Gastrocnemius medialis (tissue), 4 donors: ENCODE results near the gene TOB1. TPM values are rescaled to one million over a fixed set of nuclear protein-coding genes. Genes with fewer than 3 reads are reported as not detected.

ENCODE experiments used
- ATAC-seq, 2 donors: fragments of 150-250 bp; one replicate each; pipeline ENCODE4 v1.9.1; 2016
- DNase-seq, 2 donors: peaks; one replicate each; pipeline ENCODE4 v3.0.0-alpha.2; 2019
- H3K27ac ChIP-seq, 4 donors: fragments of 200-600 bp; sonication (generic); 1 replicate in 1 of 4; 2 replicates in 3 of 4; pipeline ENCODE4 v1.5.1; 2016 to 2018; ENCODE audit warnings: mild to moderate bottlenecking in 2 of 4, moderate library complexity in 1 of 4
- H3K27me3 ChIP-seq, 3 donors: fragments of 200-600 bp; sonication (generic) in 2 of 3; 1 replicate in 1 of 3; 2 replicates in 2 of 3; pipeline versions ENCODE4 v1.5.1 to v1.6.0; 2016 to 2019; ENCODE audit warnings: mild to moderate bottlenecking in 1 of 3, moderate library complexity in 1 of 3
- H3K36me3 ChIP-seq, 2 donors: fragments of 200-600 bp; sonication (generic) in 1 of 2; one replicate each; pipeline ENCODE4 v1.5.1; 2017 to 2018
- H3K4me1 ChIP-seq, 2 donors: fragments of 200-600 bp; sonication (generic) in 1 of 2; one replicate each; pipeline ENCODE4 v1.5.1; 2016 to 2017; ENCODE audit warnings: mild to moderate bottlenecking in 2 of 2
- H3K4me3 ChIP-seq, 4 donors: fragments of 200-600 bp; sonication (generic) in 3 of 4; 1 replicate in 1 of 4; 2 replicates in 3 of 4; pipeline ENCODE4 v1.5.1; 2016 to 2019; ENCODE audit warnings: mild to moderate bottlenecking in 2 of 4
- H3K9me3 ChIP-seq, 3 donors: fragments of 200-600 bp; sonication (generic) in 2 of 3; 1 replicate in 1 of 3; 2 replicates in 2 of 3; pipeline ENCODE4 v1.5.1; 2016 to 2019
- POLR2A ChIP-seq, 2 donors: fragments of 450-650 bp; IDR thresholded peaks; one replicate each; pipeline ENCODE4 v1.6.1; 2017; ENCODE audit warnings: antibody characterized with exemption in 2 of 2, mild to moderate bottlenecking in 2 of 2, moderate library complexity in 2 of 2
- in situ Hi-C, 4 donors: fragments of 200-750 bp; cut with MboI; loops; one replicate each; pipeline versions ENCODE4 v1.15.0 to v1.8.0; 2017; ENCODE audit warnings: low sequenced_read_pairs in 4 of 4
- intact Hi-C: fragments of 100-400 bp; cut with DNase I; formaldehyde crosslinking; loops from one replicate; pipeline ENCODE4 v1.15.1; 2023; ENCODE audit warnings: low total_unique reads
- total RNA-seq, 4 donors: library from RNA; depleted of rRNA; stranded (reverse); fragments of >200 nt; gene quantifications; one replicate each; pipeline versions ENCODE4 v1.1.0 to v1.2.3, GENCODE V29; 2016
- TF ChIP-seq, protein P1 (sequence below), 5 experiments: fragments of 450-650 bp in 3 of 5; fragments of 200-600 bp in 2 of 5; sonication (generic) in 2 of 5; IDR thresholded peaks in 4 of 5; conservative IDR thresholded peaks in 1 of 5; 1 replicate in 4 of 5; 2 replicates in 1 of 5; pipeline ENCODE4 v1.5.1; 2016 to 2019; ENCODE audit warnings: antibody characterized with exemption in 5 of 5, mild to moderate bottlenecking in 3 of 5, moderate library complexity in 3 of 5

The TOB1 gene
- total RNA-seq, 4 donors from 2014 or later, result 13.6 to 53.5 (median 28.2) TPM

GRCh38 chr17:50853015-50853615 is 13.0 kb downstream of the TOB1 start:
- H3K9me3 ChIP-seq, result no peaks in the 10 kb centered on the region
- no peak overlapping the region for H3K4me3 ChIP-seq
- H3K36me3 ChIP-seq, result no peaks in the 10 kb centered on the region
- intact Hi-C loops, result loop anchor here (10.0 kb wide), 1 partner anchor 202 kb away; no protein-coding TSS in a partner anchor
- peaks cover 25 to 51% of the 10 kb centered on the region in 2 donors for H3K4me1 ChIP-seq
- TF ChIP-seq, protein P1, sequence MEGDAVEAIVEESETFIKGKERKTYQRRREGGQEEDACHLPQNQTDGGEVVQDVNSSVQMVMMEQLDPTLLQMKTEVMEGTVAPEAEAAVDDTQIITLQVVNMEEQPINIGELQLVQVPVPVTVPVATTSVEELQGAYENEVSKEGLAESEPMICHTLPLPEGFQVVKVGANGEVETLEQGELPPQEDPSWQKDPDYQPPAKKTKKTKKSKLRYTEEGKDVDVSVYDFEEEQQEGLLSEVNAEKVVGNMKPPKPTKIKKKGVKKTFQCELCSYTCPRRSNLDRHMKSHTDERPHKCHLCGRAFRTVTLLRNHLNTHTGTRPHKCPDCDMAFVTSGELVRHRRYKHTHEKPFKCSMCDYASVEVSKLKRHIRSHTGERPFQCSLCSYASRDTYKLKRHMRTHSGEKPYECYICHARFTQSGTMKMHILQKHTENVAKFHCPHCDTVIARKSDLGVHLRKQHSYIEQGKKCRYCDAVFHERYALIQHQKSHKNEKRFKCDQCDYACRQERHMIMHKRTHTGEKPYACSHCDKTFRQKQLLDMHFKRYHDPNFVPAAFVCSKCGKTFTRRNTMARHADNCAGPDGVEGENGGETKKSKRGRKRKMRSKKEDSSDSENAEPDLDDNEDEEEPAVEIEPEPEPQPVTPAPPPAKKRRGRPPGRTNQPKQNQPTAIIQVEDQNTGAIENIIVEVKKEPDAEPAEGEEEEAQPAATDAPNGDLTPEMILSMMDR (IDR thresholded peaks at IDR 0.05 in 4 of 5, conservative IDR thresholded peaks at IDR 0.05 in 1 of 5), result no peak
- no peak for TF ChIP-seq POLR2A (IDR thresholded peaks at IDR 0.05)
- ATAC-seq, result no peak
- DNase-seq, result no peak
- peak overlapping the region; percentile 88 to 95 (median 93) for H3K27ac ChIP-seq
- in situ Hi-C loops, result loop anchor here in 3 of 4 donors (5.0 to 25.0 kb wide), 2 partner anchors 104 to 309 kb away; partner anchors contain the start of genes NME1 (in 2 of the 3) and NME2 (in 2 of the 3)
- H3K27me3 ChIP-seq, result no peaks in the 10 kb centered on the region

- peak overlapping the region; percentile 88 to 95 (median 93) for H3K27ac ChIP-seq
- TF ChIP-seq, protein P1 (IDR thresholded peaks at IDR 0.05 in 4 of 5, conservative IDR thresholded peaks at IDR 0.05 in 1 of 5), result no peak
- intact Hi-C loops (loop anchor here (10.0 kb wide), 1 partner anchor 204 kb away; no protein-coding TSS in a partner anchor), in situ Hi-C loops (loop anchor here in 3 of 4 donors (5.0 to 25.0 kb wide), 2 partner anchors 107 to 312 kb away; partner anchors contain the start of genes NME1 (in 2 of the 3) and NME2 (in 2 of the 3))
- no peak for DNase-seq
- H3K36me3 ChIP-seq, result no peaks in the 10 kb centered on the region
- H3K9me3 ChIP-seq, result no peaks in the 10 kb centered on the region
- no peaks in the 10 kb centered on the region for H3K27me3 ChIP-seq
- no peak for ATAC-seq
- H3K4me3 ChIP-seq, result no peak overlapping the region
- H3K4me1 ChIP-seq, result peaks cover 36 to 50% of the 10 kb centered on the region in 2 donors
Observed at GRCh38 chr17:50850640-50851039, 15.5 kb downstream of the TOB1 start.

DNA sequence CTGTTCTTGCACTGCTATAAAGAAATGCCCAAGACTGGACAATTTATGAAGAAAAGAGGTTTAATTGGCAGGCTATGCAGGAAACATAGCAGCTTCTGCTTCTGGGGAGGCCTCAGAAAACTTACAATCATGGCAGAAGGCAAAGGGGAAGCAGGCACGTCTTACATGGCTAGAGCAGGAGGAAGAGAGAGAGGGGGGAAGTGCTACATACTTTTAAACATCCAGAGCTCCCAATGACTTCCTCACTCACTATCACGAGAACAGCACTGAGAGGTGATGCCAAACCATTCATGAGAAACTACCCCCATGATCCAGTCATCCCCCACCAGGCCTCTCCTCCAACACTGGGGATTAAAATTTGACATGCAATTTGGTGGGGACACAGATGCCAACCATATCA is 17.4 kb downstream of the TOB1 start:
- no peaks in the 10 kb centered on the region for H3K27me3 ChIP-seq
- ATAC-seq, result no peak
- DNase-seq, result no peak
- no peak overlapping the region for H3K4me3 ChIP-seq
- H3K27ac ChIP-seq, result peak overlapping the region in 3 of 4 donors; percentile 2 to 94 (median 92)
- TF ChIP-seq POLR2A (IDR thresholded peaks at IDR 0.05), result no peak
- TF ChIP-seq, protein P1 (IDR thresholded peaks at IDR 0.05 in 4 of 5, conservative IDR thresholded peaks at IDR 0.05 in 1 of 5), result no peak
- peaks cover 39 to 48% of the 10 kb centered on the region in 2 donors for H3K4me1 ChIP-seq
- in situ Hi-C loops (loop anchor here in 3 of 4 donors (10.0 to 25.0 kb wide), 2 partner anchors 304 to 311 kb away; partner anchors contain the start of genes SPATA20 (in 3 of the 3) and EPN3 (in 1 of the 3)), intact Hi-C loops (no loop called here)
- H3K36me3 ChIP-seq, result no peaks in the 10 kb centered on the region
- H3K9me3 ChIP-seq, result no peaks in the 10 kb centered on the region

DNA sequence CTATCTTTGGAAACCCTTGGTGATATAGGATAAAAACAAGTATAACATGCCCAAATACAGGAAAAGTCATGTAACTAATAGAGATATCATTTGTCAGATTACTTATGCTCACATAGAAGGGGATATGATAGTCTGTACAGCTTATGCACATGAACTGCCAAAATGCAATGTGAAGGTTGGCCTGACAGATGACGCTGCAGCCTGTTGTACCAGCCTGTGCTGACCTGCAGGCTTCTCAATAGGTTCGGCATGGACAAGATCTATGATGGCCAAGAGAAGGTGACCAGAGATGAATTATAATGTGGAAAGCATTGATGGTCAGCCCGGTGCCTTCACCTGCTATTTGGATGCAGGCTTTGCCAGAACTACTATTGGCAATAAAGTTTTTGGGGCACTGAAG is 18.1 kb downstream of the TOB1 start:
- no peak overlapping the region for H3K4me3 ChIP-seq
- intact Hi-C loops, result no loop called here
- peak overlapping the region; percentile 42 to 94 (median 82) for H3K27ac ChIP-seq
- H3K4me1 ChIP-seq, result peaks cover 39 to 41% of the 10 kb centered on the region in 2 donors
- TF ChIP-seq, protein P1 (IDR thresholded peaks at IDR 0.05 in 4 of 5, conservative IDR thresholded peaks at IDR 0.05 in 1 of 5), result peak; percentile 33 to 57 (median 48)
- no peak for TF ChIP-seq POLR2A (IDR thresholded peaks at IDR 0.05)
- H3K9me3 ChIP-seq, result no peaks in the 10 kb centered on the region
- in situ Hi-C loops, result loop anchor here in 3 of 4 donors (10.0 to 25.0 kb wide), 2 partner anchors 303 to 311 kb away; partner anchors contain the start of genes SPATA20 (in 3 of the 3) and EPN3 (in 1 of the 3)
- DNase-seq (peak in 1 of 2 donors; percentile 64), ATAC-seq (peak in 1 of 2 donors; percentile 37)
- H3K36me3 ChIP-seq, result no peaks in the 10 kb centered on the region
- no peaks in the 10 kb centered on the region for H3K27me3 ChIP-seq
